Peyer's patch (tissue), 4 donors: Measurements from ENCODE around the gene PLEKHM2. TPM values are rescaled to one million over a fixed set of nuclear protein-coding genes. Genes with fewer than 3 reads are reported as not detected.

Experiments used
- DNase-seq, 3 donors: peaks; one replicate each; pipeline ENCODE4 v3.0.0-alpha.2; 2017 to 2019
- H3K27ac ChIP-seq, 4 donors: fragments of 200-600 bp; sonication (generic); one replicate each; pipeline ENCODE4 v1.5.1; 2016 to 2019
- H3K27me3 ChIP-seq, 2 donors: fragments of 200-600 bp; sonication (generic); one replicate each; pipeline ENCODE4 v1.5.1; 2019
- H3K36me3 ChIP-seq, 3 donors: fragments of 200-600 bp; sonication (generic); one replicate each; pipeline ENCODE4 v1.5.1; 2016 to 2019
- H3K4me1 ChIP-seq, 4 donors: fragments of 200-600 bp; sonication (generic); one replicate each; pipeline ENCODE4 v1.5.1; 2016 to 2019
- H3K4me3 ChIP-seq, 4 donors: fragments of 200-600 bp; sonication (generic); 1 replicate in 3 of 4; 2 replicates in 1 of 4; pipeline ENCODE4 v1.5.1; 2016 to 2019; ENCODE audit warnings: mild to moderate bottlenecking in 1 of 4
- H3K9me3 ChIP-seq, 4 donors: fragments of 200-600 bp; sonication (generic); one replicate each; pipeline ENCODE4 v1.5.1; 2016 to 2019; ENCODE audit warnings: mild to moderate bottlenecking in 1 of 4
- POLR2A ChIP-seq, 2 donors: fragments of 450-650 bp; IDR thresholded peaks; one replicate each; pipeline ENCODE4 v1.5.1; 2017; ENCODE audit warnings: antibody characterized with exemption in 2 of 2, mild to moderate bottlenecking in 2 of 2, moderate library complexity in 2 of 2
- total RNA-seq, 4 donors: library from RNA; depleted of rRNA; stranded (reverse); fragments of >200 nt; gene quantifications; one replicate each; pipeline ENCODE4 v1.1.0, GENCODE V29; 2016
- TF ChIP-seq, protein P1 (sequence below), 6 experiments: fragments of 450-650 bp in 4 of 6; fragments of 200-600 bp in 2 of 6; sonication (generic) in 1 of 6; IDR thresholded peaks; one replicate each; pipeline ENCODE4 v1.5.1; 2017 to 2019; ENCODE audit warnings: antibody characterized with exemption in 6 of 6, mild to moderate bottlenecking in 3 of 6, moderate library complexity in 1 of 6

PLEKHM2 gene
- total RNA-seq, 4 donors from 2014 or later, result 20.0 to 63.5 (median 37.7) TPM

DNA sequence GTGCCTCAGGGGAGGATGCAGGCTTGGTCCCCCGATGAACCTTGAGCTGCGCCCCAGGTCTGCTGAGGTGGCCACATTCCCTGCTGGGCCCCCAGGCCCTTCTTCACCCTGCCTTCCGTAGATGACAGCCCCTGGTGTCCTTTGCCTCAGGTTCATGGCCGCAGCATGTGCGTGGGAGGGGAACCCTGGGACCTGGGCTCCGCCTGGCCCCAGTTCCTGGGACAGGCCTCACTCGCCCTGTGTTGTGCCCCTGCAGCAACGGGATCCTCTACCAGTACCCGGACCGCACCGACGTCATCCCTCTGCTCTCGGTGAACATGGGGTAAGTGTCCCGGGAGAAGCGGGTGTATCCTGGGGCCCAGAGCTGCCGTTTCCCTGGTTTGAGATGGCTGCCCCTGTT, 46.8 kb downstream of the PLEKHM2 start:
- H3K27me3 ChIP-seq, result no peaks in the 10 kb centered on the region
- peaks cover 0 to 13% (median 0%) of the 10 kb centered on the region in 4 donors for H3K4me1 ChIP-seq
- H3K4me3 ChIP-seq, result no peak overlapping the region
- TF ChIP-seq, protein P1, sequence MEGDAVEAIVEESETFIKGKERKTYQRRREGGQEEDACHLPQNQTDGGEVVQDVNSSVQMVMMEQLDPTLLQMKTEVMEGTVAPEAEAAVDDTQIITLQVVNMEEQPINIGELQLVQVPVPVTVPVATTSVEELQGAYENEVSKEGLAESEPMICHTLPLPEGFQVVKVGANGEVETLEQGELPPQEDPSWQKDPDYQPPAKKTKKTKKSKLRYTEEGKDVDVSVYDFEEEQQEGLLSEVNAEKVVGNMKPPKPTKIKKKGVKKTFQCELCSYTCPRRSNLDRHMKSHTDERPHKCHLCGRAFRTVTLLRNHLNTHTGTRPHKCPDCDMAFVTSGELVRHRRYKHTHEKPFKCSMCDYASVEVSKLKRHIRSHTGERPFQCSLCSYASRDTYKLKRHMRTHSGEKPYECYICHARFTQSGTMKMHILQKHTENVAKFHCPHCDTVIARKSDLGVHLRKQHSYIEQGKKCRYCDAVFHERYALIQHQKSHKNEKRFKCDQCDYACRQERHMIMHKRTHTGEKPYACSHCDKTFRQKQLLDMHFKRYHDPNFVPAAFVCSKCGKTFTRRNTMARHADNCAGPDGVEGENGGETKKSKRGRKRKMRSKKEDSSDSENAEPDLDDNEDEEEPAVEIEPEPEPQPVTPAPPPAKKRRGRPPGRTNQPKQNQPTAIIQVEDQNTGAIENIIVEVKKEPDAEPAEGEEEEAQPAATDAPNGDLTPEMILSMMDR (IDR thresholded peaks at IDR 0.05), result no peak
- no peak for TF ChIP-seq POLR2A (IDR thresholded peaks at IDR 0.05)
- no peaks in the 10 kb centered on the region for H3K9me3 ChIP-seq
- H3K27ac ChIP-seq, result no peak overlapping the region
- peaks cover 0 to 87% (median 0%) of the 10 kb centered on the region in 3 donors for H3K36me3 ChIP-seq
- DNase-seq, result no peak

DNA sequence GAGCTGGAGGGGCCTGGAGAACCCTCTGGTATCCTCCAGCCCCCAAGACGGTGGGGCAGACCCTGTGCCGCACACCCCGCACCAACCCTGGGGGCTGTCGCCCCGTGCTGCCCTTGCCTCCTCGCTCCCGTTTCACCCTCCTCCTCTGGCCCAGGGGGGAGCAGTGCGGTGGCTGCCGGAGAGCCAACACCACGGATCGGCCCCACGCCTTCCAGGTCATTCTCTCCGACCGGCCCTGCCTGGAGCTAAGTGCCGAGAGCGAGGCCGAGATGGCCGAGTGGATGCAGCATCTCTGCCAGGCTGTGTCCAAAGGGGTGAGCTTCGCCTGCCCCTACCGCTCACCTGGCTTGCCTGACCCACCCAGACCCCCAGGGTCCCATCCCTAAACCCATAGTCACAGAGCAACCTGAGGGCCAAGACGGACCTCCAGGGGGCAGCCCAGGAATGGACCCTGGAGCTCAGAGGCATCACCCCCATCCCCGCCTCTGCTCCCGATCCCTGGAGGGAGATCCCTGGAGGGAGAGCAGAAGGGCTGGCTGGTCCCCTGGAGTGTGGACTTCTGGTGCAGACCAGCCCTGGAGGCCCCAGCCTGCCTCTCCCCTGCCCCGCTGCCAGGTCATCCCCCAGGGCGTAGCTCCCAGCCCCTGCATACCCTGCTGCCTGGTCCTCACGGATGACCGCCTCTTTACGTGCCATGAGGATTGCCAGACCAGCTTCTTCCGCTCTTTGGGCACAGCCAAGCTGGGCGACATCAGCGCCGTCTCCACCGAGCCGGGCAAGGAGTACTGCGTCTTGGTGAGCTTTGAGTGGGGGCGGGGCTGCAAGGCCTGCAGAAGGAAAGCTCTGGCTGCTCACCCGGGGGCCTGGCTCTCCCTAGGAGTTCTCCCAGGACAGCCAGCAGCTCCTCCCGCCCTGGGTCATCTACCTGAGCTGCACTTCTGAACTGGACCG, 47.9 kb downstream of the PLEKHM2 start:
- H3K4me1 ChIP-seq, result peaks cover 0 to 19% (median 0%) of the 10 kb centered on the region in 4 donors
- H3K27ac ChIP-seq, result no peak overlapping the region
- no peaks in the 10 kb centered on the region for H3K9me3 ChIP-seq
- peaks cover 0 to 76% (median 0%) of the 10 kb centered on the region in 3 donors for H3K36me3 ChIP-seq
- DNase-seq, result peak in 1 of 3 donors; percentile 47
- H3K4me3 ChIP-seq, result no peak overlapping the region
- no peaks in the 10 kb centered on the region for H3K27me3 ChIP-seq
- no peak for TF ChIP-seq POLR2A (IDR thresholded peaks at IDR 0.05)
- TF ChIP-seq, protein P1 (IDR thresholded peaks at IDR 0.05), result no peak

DNA sequence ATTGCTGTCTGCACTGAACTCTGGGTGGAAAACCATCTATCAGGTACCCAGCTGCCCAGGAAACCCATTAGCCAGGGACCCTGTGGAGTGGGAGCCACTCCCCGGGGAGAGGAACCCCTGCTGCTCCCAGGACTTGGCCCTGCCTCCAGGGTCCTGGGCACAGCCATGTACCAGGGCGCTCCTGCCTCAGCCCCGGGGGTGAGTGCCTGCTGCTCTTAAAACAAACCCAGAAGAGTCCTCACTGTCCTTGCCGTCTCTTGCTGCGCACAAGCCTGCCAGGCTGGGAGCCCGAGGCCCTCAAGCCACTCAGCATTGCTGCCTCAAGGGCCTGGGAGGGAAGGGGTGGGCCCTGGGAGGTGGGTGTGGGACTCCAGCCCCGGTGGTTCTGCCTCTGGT, 48.6 kb downstream of the PLEKHM2 start:
- TF ChIP-seq POLR2A (IDR thresholded peaks at IDR 0.05), result no peak
- TF ChIP-seq, protein P1 (IDR thresholded peaks at IDR 0.05), result no peak
- H3K27ac ChIP-seq, result no peak overlapping the region
- peaks cover 0 to 69% (median 0%) of the 10 kb centered on the region in 3 donors for H3K36me3 ChIP-seq
- H3K4me3 ChIP-seq, result no peak overlapping the region
- no peaks in the 10 kb centered on the region for H3K27me3 ChIP-seq
- peaks cover 0 to 19% (median 0%) of the 10 kb centered on the region in 4 donors for H3K4me1 ChIP-seq
- no peak for DNase-seq
- no peaks in the 10 kb centered on the region for H3K9me3 ChIP-seq

DNA sequence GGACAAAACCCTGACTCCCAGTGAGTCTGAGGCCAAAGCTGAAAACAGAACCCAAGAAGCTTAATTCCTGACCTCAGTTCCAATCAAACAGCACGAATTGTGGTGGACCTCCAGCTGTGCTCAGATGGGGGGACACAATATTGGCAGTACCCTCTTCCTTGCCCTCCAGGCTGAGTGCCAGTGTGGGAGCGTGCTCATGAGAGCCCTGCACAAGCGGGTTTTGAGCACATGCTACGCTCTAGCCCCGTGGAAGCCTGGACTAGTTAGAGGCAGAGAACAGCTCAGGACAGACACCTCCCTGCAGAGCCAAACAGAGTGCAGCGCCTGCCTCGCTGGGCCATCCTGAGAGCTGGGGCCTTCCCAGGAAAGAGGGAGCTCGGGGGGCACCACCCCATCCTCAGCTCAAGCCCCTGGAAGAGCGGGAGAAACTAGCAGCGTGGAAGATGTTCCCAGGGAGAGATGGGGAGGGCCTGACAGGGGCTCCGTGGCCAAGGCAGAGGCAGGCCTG, 49.2 kb downstream of the PLEKHM2 start:
- DNase-seq, result peak in 1 of 3 donors; percentile 41
- peaks cover 0 to 24% (median 0%) of the 10 kb centered on the region in 4 donors for H3K4me1 ChIP-seq
- H3K4me3 ChIP-seq, result no peak overlapping the region
- TF ChIP-seq, protein P1 (IDR thresholded peaks at IDR 0.05), result no peak
- no peak for TF ChIP-seq POLR2A (IDR thresholded peaks at IDR 0.05)
- no peaks in the 10 kb centered on the region for H3K27me3 ChIP-seq
- no peaks in the 10 kb centered on the region for H3K9me3 ChIP-seq
- peaks cover 0 to 63% (median 0%) of the 10 kb centered on the region in 3 donors for H3K36me3 ChIP-seq
- no peak overlapping the region for H3K27ac ChIP-seq

DNA sequence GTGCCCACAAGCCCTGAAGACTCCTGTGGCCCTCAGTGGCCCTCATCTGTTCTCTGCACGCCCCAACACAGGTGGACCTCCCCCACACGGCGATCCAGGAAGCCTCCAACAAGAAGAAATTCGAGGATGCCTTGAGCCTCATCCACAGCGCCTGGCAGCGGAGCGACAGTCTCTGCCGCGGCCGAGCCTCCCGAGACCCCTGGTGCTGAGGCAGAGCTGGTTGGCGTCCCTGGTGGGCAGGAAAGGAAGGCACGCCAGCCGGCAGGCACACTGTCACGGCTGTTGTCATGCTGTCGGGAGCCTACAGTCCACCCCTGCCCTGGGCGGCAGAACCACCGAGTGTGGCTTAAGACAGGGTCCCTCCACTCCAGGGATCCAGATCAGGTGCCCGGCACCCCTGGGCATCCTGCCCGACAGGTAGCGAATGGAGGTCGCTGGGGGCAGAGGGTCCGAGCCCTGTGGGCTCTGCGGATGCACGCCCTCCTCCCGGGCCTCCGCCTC, 49.7 kb downstream of the PLEKHM2 start:
- Histone ChIP-seq H3K36me3 (peaks cover 0 to 58% (median 0%) of the 10 kb centered on the region in 3 donors), H3K27ac (no peak overlapping the region), H3K27me3 (no peaks in the 10 kb centered on the region), H3K9me3 (no peaks in the 10 kb centered on the region), H3K4me1 (peaks cover 0 to 25% (median 0%) of the 10 kb centered on the region in 4 donors), H3K4me3 (no peak overlapping the region)
- DNase-seq, result peak in 1 of 3 donors; percentile 47
- TF ChIP-seq POLR2A (IDR thresholded peaks at IDR 0.05), result no peak
- TF ChIP-seq, protein P1 (IDR thresholded peaks at IDR 0.05), result no peak
